HepG2 (cell line): ENCODE data around the gene NUP107. TPM values are rescaled to one million over a fixed set of nuclear protein-coding genes. Genes with fewer than 3 reads are reported as not detected.

Experiments
- JUND ChIP-seq: sonication (generic); formaldehyde crosslinking; IDR thresholded peaks from 2 replicates; pipeline ENCODE4 v1.8.0; 2022; ENCODE audit warnings: mild to moderate bottlenecking, missing genetic modification reagents
- SAP130 ChIP-seq: IDR thresholded peaks from 2 replicates; pipeline ENCODE4 v1.6.1; 2016; ENCODE audit warnings: low read depth
- SRF ChIP-seq: IDR thresholded peaks from 2 replicates; pipeline ENCODE4 v1.6.1; 2011; ENCODE audit warnings: mild to moderate bottlenecking, low read depth, low read length, moderate library complexity
- TFAP4 ChIP-seq: sonication (generic); IDR thresholded peaks from 2 replicates; pipeline ENCODE4 v1.6.1; 2016; ENCODE audit warnings: low read depth, borderline replicate concordance
- ZNF282 ChIP-seq: fragments of 450-650 bp; IDR thresholded peaks from 2 replicates; pipeline ENCODE4 v1.6.1; 2018; ENCODE audit not compliant: partially characterized antibody
- polyA plus RNA-seq, 8 experiments: library from polyadenylated mRNA; depleted of rRNA in 3 of 8; stranded (reverse) in 7 of 8; unstranded in 1 of 8; fragments of >200 nt; fragmentation: Illumina TruSeq in 4 of 8; extraction: Trizol in 4 of 8; gene quantifications; 2 replicates each; pipeline versions ENCODE4 v1.2.1 to v1.2.3, GENCODE V29; 2011 to 2016; ENCODE audit warnings: low read depth in 4 of 8, missing spikeins in 1 of 8, mixed read lengths in 1 of 8; ENCODE audit not compliant: insufficient read depth in 1 of 8
- total RNA-seq, 5 experiments: library from RNA; depleted of rRNA; stranded (reverse); fragments of >200 nt; fragmentation: Illumina TruSeq; extraction: Trizol; gene quantifications; 2 replicates each; pipeline ENCODE4 v1.2.3, GENCODE V29; 2016; ENCODE audit warnings: low read depth in 1 of 5
- TF ChIP-seq, protein P1 (sequence below): IDR thresholded peaks from 2 replicates; pipeline ENCODE4 v1.6.1; 2016; ENCODE audit warnings: low read depth, missing genetic modification reagents, missing compliant biosample characterization
- TF ChIP-seq, protein P2 (sequence below): sonication (generic); formaldehyde crosslinking; IDR thresholded peaks from 2 replicates; pipeline ENCODE4 v1.8.0; 2022; ENCODE audit warnings: missing genetic modification reagents, mild to moderate bottlenecking, moderate library complexity, borderline replicate concordance

The NUP107 gene
- total and polyA plus RNA-seq, 2 of the 13 experiments (the other 11 are each of a cell fraction or from before 2014, with no cell fraction given) = 54.7 to 100 TPM

GRCh38 chr12:68755536-68756243 is 68.9 kb downstream of the NUP107 start (continued):
- TF ChIP-seq, protein P1, sequence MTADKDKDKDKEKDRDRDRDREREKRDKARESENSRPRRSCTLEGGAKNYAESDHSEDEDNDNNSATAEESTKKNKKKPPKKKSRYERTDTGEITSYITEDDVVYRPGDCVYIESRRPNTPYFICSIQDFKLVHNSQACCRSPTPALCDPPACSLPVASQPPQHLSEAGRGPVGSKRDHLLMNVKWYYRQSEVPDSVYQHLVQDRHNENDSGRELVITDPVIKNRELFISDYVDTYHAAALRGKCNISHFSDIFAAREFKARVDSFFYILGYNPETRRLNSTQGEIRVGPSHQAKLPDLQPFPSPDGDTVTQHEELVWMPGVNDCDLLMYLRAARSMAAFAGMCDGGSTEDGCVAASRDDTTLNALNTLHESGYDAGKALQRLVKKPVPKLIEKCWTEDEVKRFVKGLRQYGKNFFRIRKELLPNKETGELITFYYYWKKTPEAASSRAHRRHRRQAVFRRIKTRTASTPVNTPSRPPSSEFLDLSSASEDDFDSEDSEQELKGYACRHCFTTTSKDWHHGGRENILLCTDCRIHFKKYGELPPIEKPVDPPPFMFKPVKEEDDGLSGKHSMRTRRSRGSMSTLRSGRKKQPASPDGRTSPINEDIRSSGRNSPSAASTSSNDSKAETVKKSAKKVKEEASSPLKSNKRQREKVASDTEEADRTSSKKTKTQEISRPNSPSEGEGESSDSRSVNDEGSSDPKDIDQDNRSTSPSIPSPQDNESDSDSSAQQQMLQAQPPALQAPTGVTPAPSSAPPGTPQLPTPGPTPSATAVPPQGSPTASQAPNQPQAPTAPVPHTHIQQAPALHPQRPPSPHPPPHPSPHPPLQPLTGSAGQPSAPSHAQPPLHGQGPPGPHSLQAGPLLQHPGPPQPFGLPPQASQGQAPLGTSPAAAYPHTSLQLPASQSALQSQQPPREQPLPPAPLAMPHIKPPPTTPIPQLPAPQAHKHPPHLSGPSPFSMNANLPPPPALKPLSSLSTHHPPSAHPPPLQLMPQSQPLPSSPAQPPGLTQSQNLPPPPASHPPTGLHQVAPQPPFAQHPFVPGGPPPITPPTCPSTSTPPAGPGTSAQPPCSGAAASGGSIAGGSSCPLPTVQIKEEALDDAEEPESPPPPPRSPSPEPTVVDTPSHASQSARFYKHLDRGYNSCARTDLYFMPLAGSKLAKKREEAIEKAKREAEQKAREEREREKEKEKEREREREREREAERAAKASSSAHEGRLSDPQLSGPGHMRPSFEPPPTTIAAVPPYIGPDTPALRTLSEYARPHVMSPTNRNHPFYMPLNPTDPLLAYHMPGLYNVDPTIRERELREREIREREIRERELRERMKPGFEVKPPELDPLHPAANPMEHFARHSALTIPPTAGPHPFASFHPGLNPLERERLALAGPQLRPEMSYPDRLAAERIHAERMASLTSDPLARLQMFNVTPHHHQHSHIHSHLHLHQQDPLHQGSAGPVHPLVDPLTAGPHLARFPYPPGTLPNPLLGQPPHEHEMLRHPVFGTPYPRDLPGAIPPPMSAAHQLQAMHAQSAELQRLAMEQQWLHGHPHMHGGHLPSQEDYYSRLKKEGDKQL (CRISPR knock-in tag) = no peak
- TF ChIP-seq ZNF282 (no peak), JUND (CRISPR knock-in tag) (no peak), TFAP4 (no peak), SAP130 (CRISPR knock-in tag) (no peak), SRF (no peak)
- TF ChIP-seq, protein P2, sequence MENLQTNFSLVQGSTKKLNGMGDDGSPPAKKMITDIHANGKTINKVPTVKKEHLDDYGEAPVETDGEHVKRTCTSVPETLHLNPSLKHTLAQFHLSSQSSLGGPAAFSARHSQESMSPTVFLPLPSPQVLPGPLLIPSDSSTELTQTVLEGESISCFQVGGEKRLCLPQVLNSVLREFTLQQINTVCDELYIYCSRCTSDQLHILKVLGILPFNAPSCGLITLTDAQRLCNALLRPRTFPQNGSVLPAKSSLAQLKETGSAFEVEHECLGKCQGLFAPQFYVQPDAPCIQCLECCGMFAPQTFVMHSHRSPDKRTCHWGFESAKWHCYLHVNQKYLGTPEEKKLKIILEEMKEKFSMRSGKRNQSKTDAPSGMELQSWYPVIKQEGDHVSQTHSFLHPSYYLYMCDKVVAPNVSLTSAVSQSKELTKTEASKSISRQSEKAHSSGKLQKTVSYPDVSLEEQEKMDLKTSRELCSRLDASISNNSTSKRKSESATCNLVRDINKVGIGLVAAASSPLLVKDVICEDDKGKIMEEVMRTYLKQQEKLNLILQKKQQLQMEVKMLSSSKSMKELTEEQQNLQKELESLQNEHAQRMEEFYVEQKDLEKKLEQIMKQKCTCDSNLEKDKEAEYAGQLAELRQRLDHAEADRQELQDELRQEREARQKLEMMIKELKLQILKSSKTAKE (CRISPR knock-in tag) = no peak
- TF ChIP-seq, all 625 proteins: peak for 0
